UCSD-AML1 (cell line): ENCODE measurements around the gene CPT1B.
"Not testable (repeated sequence)": the region's sequence is repeated elsewhere in the genome, so short reads cannot be mapped to it uniquely, and the experiment has no call there.

Experiments used
- DNase-seq: peaks from one replicate; lab custom pipeline; 2025; ENCODE audit not compliant: unreplicated experiment; lab: John Stamatoyannopoulos, UW

CPT1B gene

GRCh38 chr22:50529897-50530579 is 48.2 kb downstream of the CPT1B start, which contains the start of gene TYMP:
Gene TYMP, minus strand, starts transcription at chr22:50530012. Its CDS starts 303 bp downstream, at chr22:50529709.
- DNase-seq, result peak; percentile 70

DNA sequence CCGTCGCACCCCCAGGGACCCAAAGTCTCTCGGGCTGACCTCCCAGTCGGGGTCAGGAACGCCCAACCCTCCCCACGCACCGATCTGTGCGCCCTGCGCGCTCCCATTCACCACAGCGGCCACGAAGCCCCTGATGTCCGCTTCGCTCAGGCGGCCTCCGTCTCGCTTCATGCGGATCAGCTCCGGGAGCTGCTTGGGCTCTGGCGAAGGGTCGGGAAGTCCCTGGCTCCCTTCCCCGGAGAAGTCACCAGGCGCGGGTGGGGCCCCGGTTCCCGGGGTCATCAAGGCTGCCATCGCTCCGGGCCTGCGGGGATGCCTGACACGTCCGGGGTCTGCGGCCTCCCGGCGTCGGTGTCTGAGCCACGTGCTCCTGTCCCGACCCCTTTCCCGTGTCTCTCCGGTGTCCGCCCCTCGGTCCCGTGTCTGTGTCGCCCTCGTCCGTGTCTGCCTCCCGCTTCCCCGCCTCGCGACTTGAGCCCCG is 48.8 kb downstream of the CPT1B start:
- no peak for DNase-seq

- DNase-seq, result no peak
Measured at GRCh38 chr22:50528682-50529415, 49.4 kb downstream of the CPT1B start.

DNA sequence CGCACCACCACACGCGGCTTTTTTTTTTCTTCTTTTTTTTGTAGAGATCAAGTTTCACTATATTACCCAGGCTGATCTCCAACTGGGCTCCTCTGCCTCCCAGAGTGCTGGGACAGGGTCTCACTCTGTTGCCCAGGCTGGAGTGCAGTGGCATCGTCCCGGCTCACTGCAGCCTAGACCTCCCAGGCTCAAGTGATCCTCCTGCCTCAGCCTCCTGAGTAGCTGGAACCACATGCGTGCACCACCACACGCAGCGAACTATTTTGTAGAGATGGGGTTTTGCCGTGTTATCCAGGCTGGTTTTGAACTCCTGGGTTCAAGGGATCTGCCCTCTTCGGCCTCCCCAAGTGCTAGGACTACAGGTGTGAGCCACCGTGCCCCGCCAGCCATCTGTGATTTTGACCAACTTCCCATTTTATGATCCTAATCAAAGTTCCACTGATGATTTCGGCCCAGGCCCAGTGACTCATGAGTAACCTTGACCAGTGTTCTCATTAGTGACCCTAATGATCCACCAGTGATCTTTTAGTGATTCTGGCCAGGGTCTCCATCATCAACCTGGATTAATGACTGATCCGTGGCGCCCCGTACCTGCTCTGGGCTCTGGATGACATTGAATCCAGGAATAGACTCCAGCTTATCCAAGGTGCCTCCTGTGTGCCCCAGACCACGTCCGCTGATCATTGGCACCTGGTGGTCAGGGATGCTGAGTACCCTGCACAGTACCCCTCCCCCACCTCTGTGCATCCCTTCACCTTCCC is 50.1 kb downstream of the CPT1B start:
- no peak for DNase-seq

GRCh38 chr22:50526834-50527801 is 51.1 kb downstream of the CPT1B start:
- DNase-seq, result peak; percentile 77

DNA sequence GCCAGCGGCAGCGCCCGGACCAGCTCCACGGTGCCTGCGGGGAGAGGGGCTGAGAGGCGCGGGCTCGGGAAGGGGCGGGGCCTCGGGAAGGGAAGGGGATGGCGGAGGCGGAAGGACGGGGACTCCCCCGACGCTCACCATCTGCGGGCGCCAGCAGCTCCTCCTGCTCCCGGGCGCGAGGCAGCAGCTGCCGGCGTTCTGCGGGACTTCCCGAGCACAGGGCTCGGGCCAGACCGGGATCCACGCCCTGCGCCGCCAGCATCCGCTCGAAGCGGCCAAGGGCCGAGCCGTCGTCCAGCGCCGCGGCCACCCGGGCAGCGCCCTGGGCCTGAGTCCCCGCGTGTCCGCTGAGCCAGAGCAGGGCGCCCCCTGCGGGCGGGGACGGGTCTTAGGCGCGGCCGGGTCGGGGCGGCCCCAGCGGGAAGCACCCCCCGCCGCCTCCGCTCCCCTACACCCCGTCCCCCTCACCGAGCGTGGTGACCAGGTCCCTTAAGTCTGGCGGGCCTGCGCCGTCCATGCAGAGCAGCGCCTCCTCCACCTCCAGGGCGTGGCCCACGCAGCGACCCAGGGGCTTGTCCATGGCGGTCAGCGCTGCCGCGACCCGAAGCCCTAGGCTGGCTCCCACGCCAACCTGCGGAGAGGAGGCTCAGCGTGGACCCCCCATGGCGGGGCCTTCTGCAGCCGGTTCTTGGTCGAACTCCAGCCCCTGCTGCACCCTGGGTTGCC is 52.0 kb downstream of the CPT1B start:
- peak; percentile 90 for DNase-seq

DNA sequence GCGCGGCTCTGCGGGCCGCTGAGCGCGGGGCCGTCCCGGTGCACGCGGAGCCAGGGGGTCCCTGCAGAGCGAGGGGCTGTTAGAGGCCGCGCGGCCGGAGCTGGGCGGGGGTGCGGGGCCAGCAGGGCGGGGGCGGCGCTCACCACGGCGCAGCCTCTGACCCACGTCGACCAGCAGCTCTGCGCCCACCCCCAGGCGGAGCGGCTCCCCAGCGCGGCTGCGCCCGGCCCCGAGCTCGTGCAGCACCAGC is 52.4 kb downstream of the CPT1B start:
- no peak for DNase-seq

DNA sequence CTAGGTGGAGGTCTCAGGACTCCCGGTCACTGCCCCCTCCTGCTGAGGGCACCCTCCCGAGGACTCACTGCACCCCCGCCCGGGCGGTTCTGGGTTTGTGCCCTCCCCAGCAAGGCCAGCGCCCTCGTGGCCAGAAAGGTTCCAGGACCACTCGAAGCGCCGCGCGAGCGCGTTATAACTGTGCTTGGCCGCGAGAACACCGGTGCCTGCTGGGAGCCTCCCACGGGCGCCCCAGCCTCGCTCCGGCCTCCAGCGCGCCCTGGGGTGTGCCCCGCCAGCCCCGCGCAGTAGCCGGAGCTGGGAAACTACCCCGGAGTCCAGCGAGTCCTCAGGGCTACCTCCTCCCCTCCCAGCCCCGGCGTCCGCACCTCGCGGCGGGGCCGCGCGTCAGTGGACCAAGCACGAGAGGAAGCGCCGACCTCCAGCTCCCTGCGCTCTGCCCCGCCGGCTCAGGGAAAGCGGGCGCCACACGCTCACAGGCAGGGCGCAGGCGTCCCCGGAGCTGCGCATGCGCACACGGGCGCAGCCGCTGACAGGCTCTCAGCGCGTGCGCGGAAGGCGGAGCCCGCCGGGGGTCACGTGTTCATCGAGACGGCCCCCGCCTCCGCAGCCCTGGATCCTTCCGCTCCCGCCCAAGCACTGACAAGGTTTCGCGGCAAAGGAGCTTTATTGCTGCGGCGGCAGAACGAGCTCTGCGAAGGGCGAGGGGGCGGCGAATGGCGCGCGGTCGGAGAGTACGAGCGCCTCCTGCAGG is 52.9 kb downstream of the CPT1B start, which contains the start of gene SCO2:
TSS of gene SCO2 (minus strand) at position 495 of the 754 bp plus-strand sequence. CDS start 1,187 bp downstream, outside the sequence.
- DNase-seq, result peak; percentile 98

GRCh38 chr22:50524676-50525103 is 53.5 kb downstream of the CPT1B start:
- DNase-seq, result no peak

- no peak for DNase-seq
Measured at GRCh38 chr22:50523806-50524675, 54.2 kb downstream of the CPT1B start.

DNA sequence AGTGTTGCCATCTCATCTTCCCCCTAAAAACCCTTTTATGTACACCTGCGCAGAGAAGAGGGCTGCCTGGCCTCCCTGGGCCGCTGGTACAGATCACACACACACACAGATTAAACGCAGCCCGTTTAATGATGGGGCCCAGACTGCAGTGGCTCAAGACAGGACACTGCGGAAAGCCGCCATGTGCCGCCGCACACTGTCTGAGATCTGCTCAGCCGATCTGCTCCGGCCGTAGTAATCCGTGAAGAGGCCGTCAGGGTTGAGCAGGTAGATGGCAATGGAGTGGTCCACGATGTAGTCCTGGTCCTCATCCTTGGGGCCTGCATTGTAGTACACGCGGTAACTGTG is 54.8 kb downstream of the CPT1B start:
- DNase-seq, result no peak

DNA sequence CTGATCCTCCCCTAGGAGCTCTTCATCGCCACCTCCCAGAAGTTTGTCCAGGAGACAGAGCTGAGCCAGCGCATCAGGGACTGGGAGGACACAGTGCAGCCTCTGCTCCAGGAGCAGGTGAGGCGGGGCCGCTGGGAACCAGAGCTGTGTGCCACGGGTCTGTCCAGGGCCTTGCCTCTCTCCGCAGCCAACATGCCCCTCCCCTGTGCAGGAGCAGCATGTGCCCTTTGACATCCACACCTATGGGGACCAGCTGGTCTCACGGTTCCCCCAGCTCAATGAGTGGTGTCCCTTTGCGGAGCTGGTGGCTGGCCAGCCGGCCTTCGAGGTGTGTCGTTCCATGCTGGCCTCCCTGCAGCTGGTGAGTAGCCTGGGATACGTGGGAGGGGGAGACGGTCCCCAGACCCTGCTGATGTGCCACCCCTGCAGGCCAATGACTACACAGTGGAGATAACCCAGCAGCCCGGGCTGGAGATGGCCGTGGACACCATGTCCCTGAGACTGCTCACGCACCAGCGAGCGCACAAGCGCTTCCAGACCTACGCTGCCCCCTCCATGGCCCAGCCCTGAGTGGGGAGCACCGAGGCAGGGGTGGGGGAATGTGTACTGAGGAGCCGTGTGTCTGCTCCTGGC is 55.3 kb downstream of the CPT1B start:
- DNase-seq, result no peak

DNA sequence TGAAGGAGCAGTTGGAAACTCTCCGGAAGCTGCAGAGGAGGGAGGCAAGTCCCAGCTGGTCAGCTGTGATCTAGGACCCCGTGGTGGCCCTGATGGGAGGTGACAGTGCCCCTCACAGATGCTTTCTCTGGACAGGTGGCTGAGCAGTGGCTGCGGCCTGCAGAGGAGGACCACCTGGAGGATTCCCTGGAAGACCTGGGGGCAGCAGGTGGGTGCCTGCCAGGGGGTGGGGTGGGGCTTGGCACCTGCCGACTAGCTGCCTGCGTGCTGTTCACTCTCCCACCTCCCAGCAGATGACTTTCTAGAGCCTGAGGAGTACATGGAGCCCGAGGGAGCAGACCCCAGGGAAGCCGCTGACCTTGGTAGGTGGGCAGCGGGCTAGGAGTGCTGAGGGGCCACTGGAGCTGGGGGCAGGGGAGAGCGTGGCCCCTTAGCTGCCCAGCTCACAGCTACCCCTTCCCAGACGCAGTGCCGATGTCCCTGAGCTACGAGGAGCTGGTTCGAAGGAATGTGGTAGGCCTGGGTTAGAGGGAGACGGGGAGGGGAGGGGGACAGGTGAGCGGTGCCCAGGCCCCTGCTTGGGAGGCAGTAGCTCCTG is 55.9 kb downstream of the CPT1B start:
- DNase-seq, result no peak

GRCh38 chr22:50521710-50522109 is 56.5 kb downstream of the CPT1B start:
- DNase-seq, result no peak

DNA sequence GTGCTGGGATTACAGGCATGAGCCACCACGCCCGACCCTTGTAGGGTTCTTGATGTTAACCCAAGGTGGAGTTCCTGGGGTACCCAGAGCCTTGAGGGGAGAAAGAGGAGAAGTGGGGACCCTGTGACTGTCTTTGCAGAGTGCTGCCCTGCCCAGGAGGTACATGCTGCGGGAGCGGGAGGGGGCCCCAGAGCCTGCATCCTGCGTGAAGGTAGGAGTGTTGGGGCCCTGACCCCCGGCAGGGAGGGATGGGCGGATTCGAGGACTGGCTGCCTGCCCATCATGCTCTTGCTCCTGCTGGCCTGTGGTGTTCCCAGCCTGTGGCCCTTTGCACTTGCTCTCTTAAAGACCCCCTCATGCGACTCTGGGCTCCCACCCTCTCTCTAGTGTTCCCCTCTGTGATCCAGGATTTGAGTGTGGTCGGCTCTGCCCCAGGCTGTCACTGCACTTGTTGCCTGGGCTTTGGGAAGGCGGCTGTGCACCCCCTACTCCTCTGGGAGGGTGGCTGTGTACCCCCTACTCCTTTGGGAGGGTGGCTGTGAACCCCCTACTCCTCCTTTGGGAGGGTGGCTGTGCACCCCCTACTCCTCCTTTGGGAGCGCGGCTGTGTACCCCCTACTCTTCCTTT is 57.3 kb downstream of the CPT1B start:
- no peak for DNase-seq

DNA sequence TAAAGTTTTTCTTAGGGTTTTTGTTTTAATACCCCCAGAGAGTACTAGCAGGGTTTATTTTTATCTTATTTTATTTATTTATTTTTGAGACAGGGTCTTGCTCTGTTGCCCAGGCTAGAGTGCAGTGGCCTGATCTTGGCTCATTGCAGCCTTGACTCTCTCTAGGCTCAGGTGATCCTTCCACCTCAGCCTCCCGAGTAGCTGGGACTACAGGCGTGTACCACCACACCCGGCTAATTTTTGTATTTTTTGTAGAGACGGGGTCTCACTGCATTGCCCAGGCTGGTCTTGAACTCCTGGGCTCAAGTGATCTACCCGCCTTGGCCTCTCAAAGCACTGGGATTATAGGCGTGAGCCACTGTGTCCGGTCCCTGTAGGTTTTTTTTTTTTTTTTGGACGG is 58.0 kb downstream of the CPT1B start:
- DNase-seq, result not testable (repeated sequence)

DNA sequence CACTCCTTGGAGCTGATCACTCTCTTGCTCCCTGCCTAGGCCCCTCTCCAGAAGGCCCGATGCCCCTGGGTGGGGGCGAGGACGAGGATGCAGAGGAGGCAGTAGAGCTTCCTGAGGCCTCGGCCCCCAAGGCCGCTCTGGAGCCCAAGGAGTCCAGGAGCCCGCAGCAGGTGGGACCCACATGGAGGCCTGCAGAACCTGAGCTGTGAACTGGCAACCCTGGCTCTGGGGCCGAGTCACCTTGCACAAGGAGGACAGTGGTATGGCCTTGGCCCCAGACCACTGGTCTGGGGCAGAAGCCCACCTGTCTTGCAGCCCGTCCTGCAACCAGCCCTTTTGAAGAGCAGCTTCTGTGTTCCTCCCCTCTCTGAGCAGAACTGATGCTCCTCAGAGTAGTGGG is 59.1 kb downstream of the CPT1B start:
- DNase-seq, result no peak
